Measurements from ENCODE around the gene PRRT3.

Gene PRRT3

DNA sequence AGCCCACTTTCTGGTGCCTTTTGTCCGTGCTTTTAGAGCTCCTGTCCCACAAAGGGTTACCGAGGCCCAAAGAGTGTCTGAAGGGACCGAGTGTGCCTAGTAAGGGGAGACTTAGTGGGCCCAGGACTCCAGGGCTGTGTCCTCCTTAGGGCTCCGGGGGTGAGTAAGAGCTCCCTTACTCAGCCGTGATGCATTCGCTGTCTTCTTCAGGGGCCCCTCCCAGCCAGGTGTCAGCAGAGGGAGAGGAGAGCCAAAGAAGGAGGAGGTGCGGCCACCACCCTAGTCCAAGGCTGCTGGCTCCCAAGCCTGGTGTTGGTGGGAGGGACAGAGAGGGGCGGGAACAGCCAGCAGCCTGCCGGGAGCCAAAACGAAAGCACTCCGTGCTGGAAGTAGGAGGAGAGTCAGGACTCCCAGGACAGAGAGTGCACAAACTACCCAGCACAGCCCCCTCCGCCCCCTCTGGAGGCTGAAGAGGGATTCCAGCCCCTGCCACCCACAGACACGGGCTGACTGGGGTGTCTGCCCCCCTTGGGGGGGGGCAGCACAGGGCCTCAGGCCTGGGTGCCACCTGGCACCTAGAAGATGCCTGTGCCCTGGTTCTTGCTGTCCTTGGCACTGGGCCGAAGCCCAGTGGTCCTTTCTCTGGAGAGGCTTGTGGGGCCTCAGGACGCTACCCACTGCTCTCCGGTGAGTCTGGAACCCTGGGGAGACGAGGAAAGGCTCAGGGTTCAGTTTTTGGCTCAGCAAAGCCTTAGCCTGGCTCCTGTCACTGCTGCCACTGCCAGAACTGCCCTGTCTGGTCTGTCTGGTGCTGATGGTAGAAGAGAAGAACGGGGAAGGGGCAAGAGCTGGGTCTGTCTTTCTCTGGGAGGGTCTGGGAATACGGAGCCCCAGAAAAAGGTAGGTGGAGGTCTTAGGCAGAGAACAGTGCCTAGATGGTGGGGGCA is 35.2 kb downstream of the PRRT3 start, which contains the start of gene IL17RC:
TSS of gene IL17RC (plus strand) at position 365 of the 947 bp plus-strand sequence. CDS start at position 583, 218 bp downstream.
- H3K9ac ChIP-seq (ENCODE audit: low read length) = peak within 1 kb of the TSS; percentile 71
- TF ChIP-seq EZH2phosphoT487 (IDR thresholded peaks at IDR 0.05; ENCODE audit: low read depth) = no peak
- TF ChIP-seq, protein P1, sequence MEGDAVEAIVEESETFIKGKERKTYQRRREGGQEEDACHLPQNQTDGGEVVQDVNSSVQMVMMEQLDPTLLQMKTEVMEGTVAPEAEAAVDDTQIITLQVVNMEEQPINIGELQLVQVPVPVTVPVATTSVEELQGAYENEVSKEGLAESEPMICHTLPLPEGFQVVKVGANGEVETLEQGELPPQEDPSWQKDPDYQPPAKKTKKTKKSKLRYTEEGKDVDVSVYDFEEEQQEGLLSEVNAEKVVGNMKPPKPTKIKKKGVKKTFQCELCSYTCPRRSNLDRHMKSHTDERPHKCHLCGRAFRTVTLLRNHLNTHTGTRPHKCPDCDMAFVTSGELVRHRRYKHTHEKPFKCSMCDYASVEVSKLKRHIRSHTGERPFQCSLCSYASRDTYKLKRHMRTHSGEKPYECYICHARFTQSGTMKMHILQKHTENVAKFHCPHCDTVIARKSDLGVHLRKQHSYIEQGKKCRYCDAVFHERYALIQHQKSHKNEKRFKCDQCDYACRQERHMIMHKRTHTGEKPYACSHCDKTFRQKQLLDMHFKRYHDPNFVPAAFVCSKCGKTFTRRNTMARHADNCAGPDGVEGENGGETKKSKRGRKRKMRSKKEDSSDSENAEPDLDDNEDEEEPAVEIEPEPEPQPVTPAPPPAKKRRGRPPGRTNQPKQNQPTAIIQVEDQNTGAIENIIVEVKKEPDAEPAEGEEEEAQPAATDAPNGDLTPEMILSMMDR (IDR thresholded peaks at IDR 0.05; ENCODE audit: low read depth, low read length) = no peak

DNA sequence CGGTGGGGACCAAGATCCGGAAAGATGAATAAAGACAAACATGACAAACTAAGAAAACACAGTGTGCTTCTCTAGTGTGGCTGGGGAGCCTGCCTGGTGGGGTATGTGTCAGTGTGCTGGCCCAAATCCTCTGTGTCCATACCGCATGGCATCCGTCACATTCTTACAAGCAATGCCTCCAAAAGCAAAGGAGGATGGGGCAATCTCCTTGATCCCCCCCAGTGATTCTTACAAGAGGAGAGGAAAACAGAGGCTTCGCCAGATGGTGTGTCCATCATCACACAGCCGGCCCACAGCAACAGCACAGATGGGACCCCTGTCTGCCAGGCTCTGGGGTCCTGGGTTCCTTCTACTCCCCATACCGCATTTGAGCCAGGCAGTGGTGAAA is 35.9 kb downstream of the PRRT3 start:
- Histone ChIP-seq H3K9ac (ENCODE audit: low read length) (peak overlapping the region; percentile 22; the same call in 1 of the 2 replicates), H3K4me1 (ENCODE audit: low read length) (peaks cover 16% of the 10 kb centered on the region), H3K4me2 (ENCODE audit: low read length) (peak overlapping the region; percentile 98), H3K27me3 (ENCODE audit: low read depth, low read length) (no peaks in the 10 kb centered on the region), H3K79me2 (ENCODE audit: low read length) (no peaks in the 10 kb centered on the region), H3K9me3 (ENCODE audit: insufficient read depth, low read length) (no peaks in the 10 kb centered on the region), H2AFZ (ENCODE audit: low read depth, low read length) (no peak overlapping the region), H3K4me3 (ENCODE audit: low read length) (peak overlapping the region; percentile 87), H3K27ac (ENCODE audit: low read length) (no peak overlapping the region), H3K36me3 (replicated peaks; ENCODE audit: low read depth, low read length) (no peaks in the 10 kb centered on the region), H4K20me1 (ENCODE audit: insufficient read depth, low read length) (no peaks in the 10 kb centered on the region)
- no peak for TF ChIP-seq EZH2phosphoT487 (IDR thresholded peaks at IDR 0.05; ENCODE audit: low read depth)
- TF ChIP-seq, protein P1 (IDR thresholded peaks at IDR 0.05; ENCODE audit: low read depth, low read length) = no peak

More for the DNA sequence above, 35.2 kb downstream of the PRRT3 start, which contains the start of gene IL17RC:
- Histone ChIP-seq H3K79me2 (ENCODE audit: low read length) (no peaks in the 10 kb centered on the region), H3K9me3 (ENCODE audit: insufficient read depth, low read length) (no peaks in the 10 kb centered on the region), H3K4me1 (ENCODE audit: low read length) (peaks cover 16% of the 10 kb centered on the region), H4K20me1 (ENCODE audit: insufficient read depth, low read length) (no peaks in the 10 kb centered on the region), H3K4me3 (ENCODE audit: low read length) (peak within 1 kb of the TSS; percentile 87), H3K27ac (ENCODE audit: low read length) (no peak within 1 kb of the TSS), H3K36me3 (replicated peaks; ENCODE audit: low read depth, low read length) (no peaks in the 10 kb centered on the region), H2AFZ (ENCODE audit: low read depth, low read length) (peak within 1 kb of the TSS; percentile 84; the same call in 1 of the 2 replicates), H3K4me2 (ENCODE audit: low read length) (peak within 1 kb of the TSS; percentile 98), H3K27me3 (ENCODE audit: low read depth, low read length) (no peaks in the 10 kb centered on the region)

DNA sequence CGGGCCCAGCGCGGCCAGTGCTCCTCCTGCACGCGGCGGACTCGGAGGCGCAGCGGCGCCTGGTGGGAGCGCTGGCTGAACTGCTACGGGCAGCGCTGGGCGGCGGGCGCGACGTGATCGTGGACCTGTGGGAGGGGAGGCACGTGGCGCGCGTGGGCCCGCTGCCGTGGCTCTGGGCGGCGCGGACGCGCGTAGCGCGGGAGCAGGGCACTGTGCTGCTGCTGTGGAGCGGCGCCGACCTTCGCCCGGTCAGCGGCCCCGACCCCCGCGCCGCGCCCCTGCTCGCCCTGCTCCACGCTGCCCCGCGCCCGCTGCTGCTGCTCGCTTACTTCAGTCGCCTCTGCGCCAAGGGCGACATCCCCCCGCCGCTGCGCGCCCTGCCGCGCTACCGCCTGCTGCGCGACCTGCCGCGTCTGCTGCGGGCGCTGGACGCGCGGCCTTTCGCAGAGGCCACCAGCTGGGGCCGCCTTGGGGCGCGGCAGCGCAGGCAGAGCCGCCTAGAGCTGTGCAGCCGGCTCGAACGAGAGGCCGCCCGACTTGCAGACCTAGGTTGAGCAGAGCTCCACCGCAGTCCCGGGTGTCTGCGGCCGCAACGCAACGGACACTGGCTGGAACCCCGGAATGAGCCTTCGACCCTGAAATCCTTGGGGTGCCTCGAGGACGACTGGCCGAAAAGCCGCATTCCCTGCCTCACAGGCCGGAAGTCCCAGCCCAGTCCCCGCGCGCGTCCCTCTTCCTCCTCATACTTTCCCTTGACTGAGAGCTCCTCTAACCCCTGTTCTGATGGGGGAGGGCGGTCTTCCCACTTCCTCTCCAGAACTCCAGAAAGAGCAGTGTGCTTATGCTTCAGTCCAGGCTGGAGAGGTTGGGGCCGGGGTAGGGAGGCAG is 36.7 kb downstream of the PRRT3 start:
- Histone ChIP-seq H3K4me2 (ENCODE audit: low read length) (peak overlapping the region; percentile 98), H3K27ac (ENCODE audit: low read length) (no peak overlapping the region), H4K20me1 (ENCODE audit: insufficient read depth, low read length) (no peaks in the 10 kb centered on the region), H3K27me3 (ENCODE audit: low read depth, low read length) (no peaks in the 10 kb centered on the region), H3K9me3 (ENCODE audit: insufficient read depth, low read length) (no peaks in the 10 kb centered on the region), H3K9ac (ENCODE audit: low read length) (peak overlapping the region; percentile 71), H3K36me3 (replicated peaks; ENCODE audit: low read depth, low read length) (no peaks in the 10 kb centered on the region), H3K79me2 (ENCODE audit: low read length) (no peaks in the 10 kb centered on the region), H3K4me1 (ENCODE audit: low read length) (peaks cover 16% of the 10 kb centered on the region), H2AFZ (ENCODE audit: low read depth, low read length) (peak overlapping the region; percentile 84), H3K4me3 (ENCODE audit: low read length) (peak overlapping the region; percentile 87)
- TF ChIP-seq EZH2phosphoT487 (IDR thresholded peaks at IDR 0.05; ENCODE audit: low read depth) = no peak
- TF ChIP-seq, protein P1 (IDR thresholded peaks at IDR 0.05; ENCODE audit: low read depth, low read length) = no peak
